ENCODE data around the gene CAMK1D. TPM values are rescaled to one million over a fixed set of nuclear protein-coding genes. Genes with fewer than 3 reads are reported as not detected.

The CAMK1D gene
- total and polyA plus RNA-seq, 2 of the 8 experiments (the other 6 are each of a cell fraction or from before 2014, with no cell fraction given): 3.5 to 10.6 TPM

DNA sequence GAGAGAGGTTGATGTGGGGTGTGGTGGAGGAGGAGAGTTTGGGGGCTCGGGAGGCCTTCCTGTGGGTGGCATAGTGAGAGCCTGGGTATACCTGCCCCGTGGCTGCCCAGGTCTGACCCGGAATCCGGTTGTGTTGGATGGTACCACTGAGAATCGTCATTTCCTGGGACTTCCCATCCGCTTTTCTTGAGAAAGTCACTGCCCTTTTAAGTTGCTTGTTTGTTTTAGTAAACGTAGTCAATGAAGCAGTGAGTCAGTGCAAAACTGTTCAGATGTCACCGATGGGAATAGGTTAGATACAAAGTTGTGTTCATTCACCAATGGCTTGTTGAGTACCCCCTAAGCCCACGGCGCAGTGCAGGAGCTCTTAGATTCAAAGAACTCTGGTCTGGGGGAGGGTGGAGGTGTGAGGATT, 285.8 kb downstream of the CAMK1D start:
- TF ChIP-seq JUN (IDR thresholded peaks at IDR 0.05; ENCODE audit: low read depth, low read length): no peak
- H3K4ac ChIP-seq (replicated peaks; ENCODE audit: insufficient read length, low read depth, low read length): no peak overlapping the region
- H4K91ac ChIP-seq (replicated peaks; ENCODE audit: insufficient read length, low read length): no peak overlapping the region
- no peak overlapping the region for H4K8ac ChIP-seq (ENCODE audit: extremely low read depth, insufficient read depth, low read length)
- H3K36me3 ChIP-seq (ENCODE audit: control insufficient read depth in 2 of 4, insufficient read depth in 4 of 4, low read length in 3 of 4): no peaks in the 10 kb centered on the region
- no peak overlapping the region for H2BK120ac ChIP-seq (replicated peaks; ENCODE audit: low read depth, low read length)
- H4K20me1 ChIP-seq (replicated peaks in 1 of 2; ENCODE audit: control insufficient read depth in 1 of 2, insufficient read depth in 2 of 2, low read length in 2 of 2): no peaks in the 10 kb centered on the region
- no peak overlapping the region for H2BK15ac ChIP-seq (ENCODE audit: low read length)
- H3K4me1 ChIP-seq (replicated peaks in 1 of 4; ENCODE audit: control insufficient read depth in 3 of 4, insufficient read depth in 4 of 4, low read length in 3 of 4): peaks cover 4 to 11% (median 7%) of the 10 kb centered on the region in 4 experiments; a peak in 6 of 7 replicates
- no peak overlapping the region for H3K18ac ChIP-seq (ENCODE audit: extremely low read depth, low read length)
- ChIA-PET POLR2A (ENCODE audit: partially characterized antibody) (no interaction called here), CTCF (ENCODE audit: partially characterized antibody) (no interaction called here)
- H3K4me2 ChIP-seq (ENCODE audit: insufficient read depth in 1 of 2, low read depth in 2 of 2, low read length in 2 of 2): no peak overlapping the region
- no peak overlapping the region for H2BK5ac ChIP-seq (ENCODE audit: low read depth, low read length)
- FAIRE-seq (no peak), DNase-seq (ENCODE audit: low read depth in 1 of 2, low spot score in 2 of 2) (no peak)
- H3K9ac ChIP-seq (replicated peaks in 1 of 4; ENCODE audit: extremely low read depth in 1 of 4, low read depth in 3 of 4, low read length in 3 of 4): no peak overlapping the region
- no peak overlapping the region for H3K27ac ChIP-seq (ENCODE audit: low read depth, low read length)
- H4K5ac ChIP-seq (ENCODE audit: insufficient read length, low read depth, low read length): no peak overlapping the region
- WGBS, 2 experiments (ENCODE audit: extremely low coverage in 1 of 2, insufficient coverage in 1 of 2, insufficient read length in 1 of 2, insufficient replicate concordance in 2 of 2, low coverage in 1 of 2, low lambda C conversion rate in 2 of 2, missing lambda C conversion rate in 1 of 2): 89% methylated on average over 10 of the region's 10 CpGs; no CpG with 5 or more reads in 1 of the 2 experiments
- no peak overlapping the region for H2BK12ac ChIP-seq (ENCODE audit: low read depth, low read length)
- no peak overlapping the region for H3K4me3 ChIP-seq (ENCODE audit: extremely low read depth in 1 of 4, insufficient read depth in 2 of 4, low read depth in 3 of 4, low read length in 4 of 4)
- no peaks in the 10 kb centered on the region for H3K27me3 ChIP-seq (replicated peaks in 1 of 4; ENCODE audit: control insufficient read depth in 3 of 4, extremely low read depth in 1 of 4, insufficient read depth in 3 of 4, low read length in 3 of 4)
- H3K56ac ChIP-seq (replicated peaks; ENCODE audit: insufficient read length, low read depth, low read length): no peak overlapping the region
- H3K14ac ChIP-seq (ENCODE audit: insufficient read length): no peak overlapping the region
- H2BK20ac ChIP-seq (ENCODE audit: low read length): no peak overlapping the region
- H2AK5ac ChIP-seq (ENCODE audit: low read depth, low read length): no peak overlapping the region
- no peaks in the 10 kb centered on the region for H3K9me3 ChIP-seq (ENCODE audit: insufficient read depth in 2 of 2, low read depth in 1 of 2, low read length in 1 of 2)
- H3K79me1 ChIP-seq (ENCODE audit: low read depth, low read length): no peaks in the 10 kb centered on the region; the same call in 1 of the 2 replicates
- no peak overlapping the region for H3K23ac ChIP-seq (ENCODE audit: insufficient read length)
- no peaks in the 10 kb centered on the region for H3K79me2 ChIP-seq (ENCODE audit: control insufficient read depth in 1 of 2, insufficient read depth in 2 of 2, low read length in 2 of 2)
- H3K23me2 ChIP-seq (ENCODE audit: low read depth, low read length): 0 out of 2 replicates have a peak, but pooled peaks cover 3% of the 10 kb centered on the region
- no peak overlapping the region for H2AFZ ChIP-seq (ENCODE audit: low read length)

All from H1 (cell line).